ENCODE measurements around the gene LRRN3. TPM values are rescaled to one million over a fixed set of nuclear protein-coding genes. Genes with fewer than 3 reads are reported as not detected.

LRRN3 gene
- total and polyA plus RNA-seq, 2 of the 8 experiments (the other 6 are each of a cell fraction or from before 2014, with no cell fraction given), result 0.20 to 0.32 TPM

- TF ChIP-seq SRF (IDR thresholded peaks at IDR 0.05; ENCODE audit: low read depth, low read length) (no peak), TBP (IDR thresholded peaks at IDR 0.05; ENCODE audit: low read depth, low read length) (no peak), TAF7 (optimal IDR thresholded peaks at IDR 0.05; ENCODE audit: borderline replicate concordance, low read depth, low read length) (no peak), JUND (IDR thresholded peaks at IDR 0.05; ENCODE audit: low read length) (no peak), CTBP2 (IDR thresholded peaks at IDR 0.05; ENCODE audit: borderline replicate concordance, insufficient read depth, insufficient read length, low read length) (no peak)
These were observed 68.5 kb downstream of the LRRN3 start (continued) for GRCh38 chr7:111159426-111159825.

All from H1 (cell line).